CD4-positive, alpha-beta T cell (primary cell): ENCODE results near the gene NR2C1. TPM values are rescaled to one million over a fixed set of nuclear protein-coding genes. Genes with fewer than 3 reads are reported as not detected.

Experiments
- ATAC-seq: fragments of 200-7000 bp; cut with Tn5 transposase; one replicate; pipeline ENCODE4 v1.10.0; 2022; ENCODE audit warnings: mild to moderate bottlenecking; ENCODE audit not compliant: poor library complexity
- CTCF ChIA-PET: fragments of 350-600 bp; sonication (Branson Sonifier 250); formaldehyde crosslinking; loops from one replicate; lab custom pipeline; 2021; ENCODE audit warnings: antibody characterized with exemption, inconsistent platforms; lab: Charles Lee
- POLR2A ChIA-PET: fragments of 350-600 bp; sonication (Branson Sonifier 250); formaldehyde crosslinking; loops from one replicate; lab custom pipeline; 2021; ENCODE audit warnings: antibody characterized with exemption, inconsistent platforms; lab: Charles Lee
- DNase-seq, 14 experiments: peaks; one replicate each; pipeline ENCODE4 v3.0.0-alpha.2; 2013 to 2020; ENCODE audit warnings: mixed read lengths in 2 of 14
- H3K27ac ChIP-seq, 2 donors: one replicate each; pipeline versions ENCODE4 v1.5.1 to v1.7.0; 2013; ENCODE audit warnings: low read length in 2 of 2, low read depth in 1 of 2, mild to moderate bottlenecking in 1 of 2
- H3K27me3 ChIP-seq, 2 experiments: 1 replicate in 1 of 2; 2 replicates in 1 of 2; pipeline versions ENCODE4 v1.6.1 to v1.7.0; 2013; ENCODE audit warnings: low read length in 2 of 2, control low read depth in 1 of 2, mild to moderate bottlenecking in 1 of 2, moderate library complexity in 1 of 2; ENCODE audit not compliant: insufficient read depth in 2 of 2, control insufficient read depth in 1 of 2
- H3K36me3 ChIP-seq: one replicate; pipeline ENCODE4 v1.6.1; 2013; ENCODE audit warnings: low read length, control low read depth; ENCODE audit not compliant: insufficient read depth
- H3K4me1 ChIP-seq: one replicate; pipeline ENCODE4 v1.6.1; 2013; ENCODE audit warnings: low read length, control low read depth; ENCODE audit not compliant: insufficient read depth
- H3K4me3 ChIP-seq: one replicate; pipeline ENCODE4 v1.5.1; 2013; ENCODE audit warnings: mild to moderate bottlenecking, low read length, moderate library complexity
- H3K9me3 ChIP-seq, 2 experiments: 1 replicate in 1 of 2; 2 replicates in 1 of 2; pipeline versions ENCODE4 v1.6.1 to v1.7.0; 2013; ENCODE audit warnings: low read length in 2 of 2, mild to moderate bottlenecking in 2 of 2, control low read depth in 1 of 2, moderate library complexity in 1 of 2; ENCODE audit not compliant: control insufficient read depth in 1 of 2, insufficient read depth in 1 of 2
- H3K27ac Mint-ChIP-seq: one replicate; pipeline ENCODE4 v1.8.0; 2020; ENCODE audit warnings: mixed read lengths
- H3K27me3 Mint-ChIP-seq: one replicate; pipeline ENCODE4 v1.8.0; 2021; ENCODE audit warnings: mixed read lengths
- H3K36me3 Mint-ChIP-seq: one replicate; pipeline ENCODE4 v1.8.0; 2021; ENCODE audit warnings: low read depth, mixed read lengths
- H3K4me1 Mint-ChIP-seq: one replicate; pipeline ENCODE4 v1.8.0; 2021; ENCODE audit warnings: low read depth, mixed read lengths
- H3K4me3 Mint-ChIP-seq: one replicate; pipeline ENCODE4 v1.8.0; 2020; ENCODE audit warnings: mild to moderate bottlenecking, mixed read lengths
- H3K9me3 Mint-ChIP-seq: one replicate; pipeline ENCODE4 v1.8.0; 2020; ENCODE audit warnings: mixed read lengths
- CTCF ChIP-seq: fragments of 200-600 bp; IDR thresholded peaks from one replicate; pipeline ENCODE4 v1.8.0; 2022; ENCODE audit warnings: antibody characterized with exemption, mild to moderate bottlenecking
- intact Hi-C, 2 experiments: fragments of 100-400 bp; cut with DNase I in 1 of 2; cut with micrococcal nuclease in 1 of 2; formaldehyde crosslinking; loops; one replicate each; pipeline versions ENCODE4 v1.15.1 to v1.9.0; 2023 to 2025; cut with DNase I, micrococcal nuclease
- total RNA-seq, 174 experiments: library from RNA in 2 of 174; stranded (reverse) in 2 of 174; gene quantifications; one replicate each; pipeline ENCODE4 v1.2.3 and lab custom pipeline; 2021 to 2026

The NR2C1 gene
- total RNA-seq, 2 experiments from 2014 or later, result 48.3 to 58.9 TPM

GRCh38 chr12:95115641-95116040 is 42.2 kb upstream of the NR2C1 start:
- ATAC-seq, result no peak
- no peak overlapping the region for H3K4me3 Mint-ChIP-seq
- no peaks in the 10 kb centered on the region for H3K4me1 Mint-ChIP-seq
- POLR2A ChIA-PET, result interaction anchor here (0.6 kb wide), 1 partner anchor 102 kb away, joined by 3 read pairs; the partner anchor contains the start of genes FGD6 and VEZT
- Histone ChIP-seq H3K27ac (no peak overlapping the region), H3K9me3 (no peaks in the 10 kb centered on the region), H3K36me3 (no peaks in the 10 kb centered on the region), H3K4me3 (no peak overlapping the region), H3K27me3 (no peaks in the 10 kb centered on the region), H3K4me1 (no peaks in the 10 kb centered on the region)
- DNase-seq, result no peak
- intact Hi-C loops, result loop anchor here (2.0 to 10.0 kb wide), 6 partner anchors 101 to 1402 kb away; partner anchors contain the start of genes HAL (in 2 of the 2), FGD6 (in 1 of the 2) and VEZT (in 1 of the 2)
- CTCF ChIA-PET, result interaction anchor here (3.8 kb wide), 1 partner anchor 418 kb away, joined by 30 read pairs; no protein-coding TSS in a partner anchor
- no peak for TF ChIP-seq CTCF
- no peak overlapping the region for H3K27ac Mint-ChIP-seq
- H3K27me3 Mint-ChIP-seq, result no peaks in the 10 kb centered on the region
- no peaks in the 10 kb centered on the region for H3K9me3 Mint-ChIP-seq
- no peaks in the 10 kb centered on the region for H3K36me3 Mint-ChIP-seq

GRCh38 chr12:95114766-95115405 is 41.5 kb upstream of the NR2C1 start:
- ChIA-PET POLR2A (no interaction called here), CTCF (interaction anchor here (3.8 kb wide), 1 partner anchor 419 kb away, joined by 30 read pairs; no protein-coding TSS in a partner anchor)
- Mint-ChIP-seq H3K4me1 (no peaks in the 10 kb centered on the region), H3K27ac (no peak overlapping the region), H3K9me3 (no peaks in the 10 kb centered on the region), H3K27me3 (no peaks in the 10 kb centered on the region), H3K36me3 (no peaks in the 10 kb centered on the region), H3K4me3 (no peak overlapping the region)
- no peak overlapping the region for H3K27ac ChIP-seq
- DNase-seq, result no peak
- no peaks in the 10 kb centered on the region for H3K4me1 ChIP-seq
- no peaks in the 10 kb centered on the region for H3K9me3 ChIP-seq
- intact Hi-C loops, result loop anchor here (5.0 to 10.0 kb wide), 4 partner anchors 700 to 1402 kb away; partner anchors contain the start of gene HAL (in 2 of the 2)
- H3K36me3 ChIP-seq, result no peaks in the 10 kb centered on the region
- no peak overlapping the region for H3K4me3 ChIP-seq
- H3K27me3 ChIP-seq, result no peaks in the 10 kb centered on the region
- no peak for ATAC-seq
- TF ChIP-seq CTCF, result no peak

- Mint-ChIP-seq H3K36me3 (no peaks in the 10 kb centered on the region), H3K27me3 (no peaks in the 10 kb centered on the region), H3K9me3 (no peaks in the 10 kb centered on the region), H3K4me1 (peaks cover 7% of the 10 kb centered on the region), H3K4me3 (no peak overlapping the region), H3K27ac (no peak overlapping the region)
- no peak for TF ChIP-seq CTCF
- DNase-seq (no peak), ATAC-seq (no peak)
- intact Hi-C loops, result no loop called here
- no peaks in the 10 kb centered on the region for H3K36me3 ChIP-seq
- H3K9me3 ChIP-seq, result no peaks in the 10 kb centered on the region
- H3K4me3 ChIP-seq, result no peak overlapping the region
- H3K27ac ChIP-seq, result no peak overlapping the region
- H3K4me1 ChIP-seq, result no peaks in the 10 kb centered on the region
- ChIA-PET CTCF (interaction anchor here (0.8 kb wide), 1 partner anchor 9 kb away, joined by 3 read pairs; no protein-coding TSS in a partner anchor), POLR2A (no interaction called here)
- H3K27me3 ChIP-seq, result no peaks in the 10 kb centered on the region
These were observed 33.9 kb upstream of the NR2C1 start for GRCh38 chr12:95107362-95107761.
